Right renal pelvis (tissue), 4 donors: ENCODE data around the gene AKAP6. TPM values are rescaled to one million over a fixed set of nuclear protein-coding genes. Genes with fewer than 3 reads are reported as not detected.

ENCODE experiments used
- DNase-seq, 4 donors: peaks; one replicate each; pipeline ENCODE4 v3.0.0-alpha.2; 2013; ENCODE audit warnings: low read depth in 4 of 4, low spot score in 3 of 4, missing footprints in 1 of 4
- polyA plus RNA-seq, 4 donors: library from polyadenylated mRNA; unstranded; fragments of 120-200 nt; gene quantifications; one replicate each; pipeline ENCODE4 v1.2.1, GENCODE V29; 2013; ENCODE audit not compliant: insufficient read length in 4 of 4

Gene AKAP6
- polyA plus RNA-seq, 4 donors = 2.8 to 3.7 (median 3.1) TPM

- DNase-seq = no peak
These were observed 310.1 kb downstream of the AKAP6 start for GRCh38 chr14:32639208-32639607.

- no peak for DNase-seq
These were observed 316.5 kb downstream of the AKAP6 start for GRCh38 chr14:32645551-32645950.

- DNase-seq = no peak
These were observed 319.3 kb downstream of the AKAP6 start for GRCh38 chr14:32648434-32648833.

GRCh38 chr14:32650030-32650429 is 320.9 kb downstream of the AKAP6 start:
- no peak for DNase-seq

- DNase-seq = no peak
These were observed 321.6 kb downstream of the AKAP6 start for GRCh38 chr14:32650665-32651064.

- DNase-seq = no peak
These were observed 325.0 kb downstream of the AKAP6 start for GRCh38 chr14:32654106-32654505.

- DNase-seq = no peak
These were observed 327.5 kb downstream of the AKAP6 start for GRCh38 chr14:32656601-32657000.

GRCh38 chr14:32657081-32657480 is 328.0 kb downstream of the AKAP6 start:
- DNase-seq = no peak

GRCh38 chr14:32661216-32661615 is 332.1 kb downstream of the AKAP6 start:
- no peak for DNase-seq

- no peak for DNase-seq
These were observed 333.1 kb downstream of the AKAP6 start for GRCh38 chr14:32662211-32662610.

- DNase-seq = no peak
These were observed 337.2 kb downstream of the AKAP6 start for GRCh38 chr14:32666308-32666707.

GRCh38 chr14:32667287-32667686 is 338.2 kb downstream of the AKAP6 start:
- DNase-seq = no peak

- DNase-seq = no peak
These were observed 338.7 kb downstream of the AKAP6 start for GRCh38 chr14:32667791-32668190.

GRCh38 chr14:32669391-32669790 is 340.3 kb downstream of the AKAP6 start:
- DNase-seq = no peak

- no peak for DNase-seq
These were observed 346.3 kb downstream of the AKAP6 start for GRCh38 chr14:32675433-32675832.

GRCh38 chr14:32677129-32677780 is 348.2 kb downstream of the AKAP6 start:
- DNase-seq = no peak

GRCh38 chr14:32678088-32678487 is 349.0 kb downstream of the AKAP6 start:
- DNase-seq = no peak

GRCh38 chr14:32679927-32680612 is 351.0 kb downstream of the AKAP6 start:
- no peak for DNase-seq

GRCh38 chr14:32681598-32681997 is 352.5 kb downstream of the AKAP6 start:
- DNase-seq = no peak

GRCh38 chr14:32682214-32682613 is 353.1 kb downstream of the AKAP6 start:
- DNase-seq = no peak

GRCh38 chr14:32683679-32684078 is 354.6 kb downstream of the AKAP6 start:
- DNase-seq = no peak

- DNase-seq = no peak
These were observed 359.8 kb downstream of the AKAP6 start for GRCh38 chr14:32688941-32689340.
